ENCODE results near the gene CPNE7.

DNA sequence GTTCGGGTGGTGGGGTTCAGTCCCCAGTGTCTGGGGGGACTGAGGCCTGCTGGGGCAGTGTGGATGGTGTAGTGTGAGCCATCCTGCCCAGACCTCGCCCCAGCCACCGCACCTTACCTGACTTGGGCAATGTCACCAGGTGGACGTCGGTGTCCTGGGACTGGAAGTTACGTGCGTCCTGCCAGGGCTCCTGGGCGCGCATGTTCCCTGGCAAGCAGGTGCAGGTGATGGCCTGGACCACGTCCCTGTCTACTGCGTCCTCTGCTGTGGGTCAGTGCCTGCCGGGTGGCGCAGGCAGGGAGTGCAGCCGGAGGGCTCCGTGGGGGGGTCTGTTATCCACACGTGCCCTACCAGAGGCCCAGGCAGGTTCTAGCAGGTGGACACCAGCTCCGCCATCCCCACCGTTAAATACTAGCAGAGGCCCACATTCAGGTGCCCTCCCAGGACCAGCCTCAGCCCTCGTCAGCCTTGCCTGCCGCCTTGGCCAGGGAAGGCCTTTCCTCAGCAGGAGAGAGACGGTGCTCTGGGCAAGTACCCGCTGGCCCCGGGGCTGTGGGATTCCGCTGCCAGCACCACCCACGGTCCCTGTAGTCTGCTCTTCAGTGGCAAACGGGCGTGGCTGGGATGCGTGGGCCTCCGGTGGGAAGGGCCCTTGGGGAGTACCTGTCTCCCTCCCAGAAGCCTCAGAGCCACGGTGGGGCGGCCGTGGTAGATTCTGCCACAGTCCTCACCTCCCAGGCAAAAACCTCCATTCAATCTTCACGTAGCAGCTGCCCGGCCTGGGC is 29.8 kb downstream of the CPNE7 start:
- TF ChIP-seq GATA3 (IDR thresholded peaks at IDR 0.05; ENCODE audit: low read depth, low read length) (no peak), GATA2 (IDR thresholded peaks at IDR 0.05; ENCODE audit: low read depth, low read length) (no peak)
